Measurements from ENCODE around the gene HLCS. TPM values are rescaled to one million over a fixed set of nuclear protein-coding genes. Genes with fewer than 3 reads are reported as not detected.

HLCS gene
- total and polyA plus RNA-seq, 2 of the 4 experiments (the other 2 are of a cell fraction) = 10.6 to 21.0 TPM

DNA sequence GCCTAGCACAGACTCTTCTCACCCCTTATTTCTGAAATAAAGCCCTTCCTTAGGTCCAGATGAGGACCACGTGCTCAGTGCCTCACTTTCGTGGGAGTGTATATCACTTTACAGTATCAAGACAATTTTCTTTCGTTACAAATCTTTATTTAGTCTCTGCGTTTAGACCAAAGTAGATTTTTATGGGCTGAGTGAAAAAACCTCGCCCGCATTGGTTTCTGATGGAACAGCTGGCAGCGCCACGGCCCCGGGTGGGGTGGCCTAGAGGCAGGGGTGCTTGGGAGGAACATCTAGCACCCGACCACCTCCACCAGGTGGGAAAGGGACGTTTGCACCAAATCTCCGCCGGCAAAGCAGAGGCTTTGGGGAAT is 260.0 kb downstream of the HLCS start:
- ATAC-seq (ENCODE audit: low read depth) = no peak
- no TSS peak for BruUV-seq (replicated peaks)
- no peak for TF ChIP-seq SMC3 (IDR thresholded peaks at IDR 0.05; ENCODE audit: low read depth, low read length)
- no peak for TF ChIP-seq NFE2L2 (IDR thresholded peaks at IDR 0.05; ENCODE audit: low read depth, low read length)

More for the DNA sequence above, 260.0 kb downstream of the HLCS start:
- Histone ChIP-seq H3K4me1 (ENCODE audit: control insufficient read depth, insufficient read depth, low read length) (no peaks in the 10 kb centered on the region; the same call in 1 of the 2 replicates), H3K14ac (replicated peaks; ENCODE audit: low read depth, low read length) (no peak overlapping the region), H4K5ac (ENCODE audit: low read depth, low read length) (no peak overlapping the region), H2AFZ (replicated peaks; ENCODE audit: low read length, poor library complexity) (no peak overlapping the region), H3K18ac (ENCODE audit: low read depth, low read length) (no peak overlapping the region), H2AK9ac (replicated peaks; ENCODE audit: low read depth, low read length, poor library complexity) (no peak overlapping the region), H3K27ac (ENCODE audit: insufficient read depth, low read length) (no peak overlapping the region), H3K36me3 (ENCODE audit: control insufficient read depth, insufficient read depth, low read length) (no peaks in the 10 kb centered on the region; the same call in 1 of the 2 replicates), H3K56ac (ENCODE audit: extremely low read depth, insufficient read depth, low read length) (no peak overlapping the region), H3K79me1 (ENCODE audit: low read depth in 1 of 2, low read length in 2 of 2) (no peaks in the 10 kb centered on the region), H2BK20ac (ENCODE audit: low read depth, low read length) (no peak overlapping the region), H3K4ac (ENCODE audit: low read depth, low read length) (no peak overlapping the region), H3K23ac (ENCODE audit: low read depth, low read length) (peak overlapping the region; percentile 60; the same call in 1 of the 2 replicates), H3K4me3 (ENCODE audit: insufficient read depth, low read depth, low read length) (no peak overlapping the region), H3K9me1 (ENCODE audit: insufficient read depth, low read length) (no peaks in the 10 kb centered on the region; the same call in 1 of the 2 replicates), H3K9ac (ENCODE audit: low read depth, low read length) (no peak overlapping the region), H2BK120ac (ENCODE audit: low read depth, low read length) (no peak overlapping the region; the same call in 1 of the 2 replicates), H4K91ac (ENCODE audit: insufficient read depth, low read depth, low read length) (no peak overlapping the region), H2AK5ac (ENCODE audit: low read depth, low read length) (no peak overlapping the region), H3K4me2 (ENCODE audit: low read depth, low read length) (no peak overlapping the region; the same call in 1 of the 2 replicates), H4K8ac (ENCODE audit: low read depth in 2 of 2, low read length in 2 of 2) (no peak overlapping the region), H4K20me1 (ENCODE audit: insufficient read depth, low read length) (peaks cover 28% of the 10 kb centered on the region), H3K9me3 (ENCODE audit: control insufficient read depth, insufficient read depth, low read length) (no peaks in the 10 kb centered on the region; the same call in 1 of the 2 replicates), H2BK15ac (ENCODE audit: low read depth, low read length) (no peak overlapping the region), H2BK5ac (ENCODE audit: low read depth, low read length, poor library complexity, severe bottlenecking) (no peak overlapping the region), H3K27me3 (ENCODE audit: control insufficient read depth, insufficient read depth, low read length) (peaks cover 94% of the 10 kb centered on the region)
- ChIA-PET CTCF (no interaction called here), POLR2A (ENCODE audit: unreplicated experiment) (no interaction called here)
- in situ Hi-C loops (cut with MboI; ENCODE audit: low sequenced_read_pairs) = no loop called here
- dilution Hi-C loops (cut with HindIII; ENCODE audit: low sequenced_read_pairs, unreplicated experiment) = no loop called here
- intact Hi-C loops (cut with micrococcal nuclease) = no loop called here
- no CpG with 5 or more reads among the region's 13 CpGs for WGBS, 2 experiments (ENCODE audit: extremely low coverage in 2 of 2, insufficient read length in 1 of 2)
- DNase-seq = no peak

Data from IMR-90 (cell line).